HG03280 (cell line): ENCODE data around the gene LIN37.

Experiments used
- ATAC-seq: cut with Tn5 transposase; IDR thresholded peaks from one replicate; pipeline ENCODE4 v1.9.1; 2021; ENCODE audit warnings: mild to moderate bottlenecking, moderate library complexity; ENCODE audit not compliant: unreplicated experiment

Gene LIN37, protein sequence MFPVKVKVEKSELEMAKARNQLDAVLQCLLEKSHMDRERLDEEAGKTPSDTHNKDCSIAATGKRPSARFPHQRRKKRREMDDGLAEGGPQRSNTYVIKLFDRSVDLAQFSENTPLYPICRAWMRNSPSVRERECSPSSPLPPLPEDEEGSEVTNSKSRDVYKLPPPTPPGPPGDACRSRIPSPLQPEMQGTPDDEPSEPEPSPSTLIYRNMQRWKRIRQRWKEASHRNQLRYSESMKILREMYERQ

DNA sequence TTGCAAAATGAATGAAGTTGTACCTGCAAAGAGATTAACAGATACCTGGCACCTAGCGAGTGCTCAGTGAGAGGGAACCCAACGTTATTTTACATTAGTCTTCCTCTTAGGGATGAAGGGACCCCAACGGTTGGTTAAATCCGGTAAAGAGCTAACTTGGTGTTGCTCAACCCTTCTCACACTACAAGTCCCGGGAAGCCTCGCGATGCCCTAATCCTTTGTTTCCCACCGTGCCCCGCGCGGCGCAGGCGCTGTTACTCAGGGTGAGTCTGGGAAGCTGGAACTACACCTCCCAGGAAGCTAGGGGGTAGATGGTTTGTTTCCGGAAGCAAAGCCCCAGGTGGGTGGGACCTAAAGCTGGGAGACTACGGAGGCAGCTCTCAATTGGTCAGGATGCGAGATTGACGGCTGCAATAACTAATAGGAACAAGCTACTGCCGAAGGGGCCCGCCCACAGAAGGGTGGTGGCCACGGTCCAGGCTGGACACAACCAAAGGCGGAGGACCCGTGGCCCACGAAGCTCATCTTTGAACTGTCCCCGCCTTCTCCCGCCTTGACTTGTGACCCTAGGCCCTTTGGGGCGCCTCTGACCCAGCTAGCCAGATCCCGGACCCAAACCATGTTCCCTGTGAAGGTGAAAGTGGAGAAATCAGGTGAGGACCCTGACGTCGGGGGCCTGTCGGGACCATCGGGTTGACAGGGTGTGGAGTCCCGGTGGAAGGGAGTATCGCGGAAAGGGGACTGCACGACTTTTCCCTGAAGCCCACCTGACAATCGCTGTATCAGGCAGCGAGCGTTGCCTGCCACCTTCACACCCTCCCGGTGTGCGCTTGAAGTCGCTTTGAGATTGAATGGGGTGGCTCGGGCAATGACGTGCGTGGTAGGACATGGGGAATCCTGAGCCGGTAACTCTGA is at the start of gene LIN37:
Gene LIN37, plus strand, starts transcription at position 471 of the 915 bp plus-strand sequence. Its CDS starts 149 bp downstream, at position 620.
- peak; percentile 67 for ATAC-seq

DNA sequence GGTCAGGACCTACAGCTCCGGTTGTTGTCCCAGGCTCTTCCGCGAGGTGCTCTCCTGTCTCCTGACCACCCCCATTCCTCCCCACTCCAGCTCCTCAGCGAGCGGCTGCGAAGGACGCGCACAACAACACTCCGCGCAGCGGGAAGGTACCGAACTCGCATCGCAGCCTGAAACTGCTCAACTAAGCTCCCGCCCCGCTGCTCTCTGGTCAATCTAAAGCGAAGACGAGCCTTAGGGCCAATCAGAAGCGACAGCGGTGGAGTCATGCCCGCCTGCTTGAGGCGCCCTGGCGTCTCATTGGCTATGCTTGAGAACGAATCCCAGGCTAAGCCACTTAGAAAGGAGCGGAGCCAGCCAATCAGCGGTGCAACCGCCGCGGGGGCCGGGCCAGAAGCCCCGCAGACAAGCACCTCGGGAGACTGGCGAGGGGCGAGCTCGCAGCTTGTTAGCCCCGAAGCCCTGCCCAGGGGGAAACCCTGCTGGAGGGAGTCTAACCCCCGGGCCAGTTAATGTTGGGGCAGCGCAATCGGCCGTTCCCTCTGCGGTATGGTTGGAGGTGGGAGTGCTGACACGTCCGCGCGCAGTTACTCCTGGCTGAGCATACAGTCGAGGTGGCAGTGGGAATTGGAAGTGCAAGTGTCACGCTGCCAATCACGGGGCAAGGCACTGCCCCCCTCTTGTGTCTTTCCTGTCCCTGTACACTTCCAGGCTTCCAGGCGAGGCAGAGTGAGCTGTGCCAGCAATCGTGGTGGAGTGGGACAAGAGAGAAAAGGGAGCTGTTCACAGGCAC is 46.0 kb upstream of the LIN37 start:
- ATAC-seq: peak; percentile 95

DNA sequence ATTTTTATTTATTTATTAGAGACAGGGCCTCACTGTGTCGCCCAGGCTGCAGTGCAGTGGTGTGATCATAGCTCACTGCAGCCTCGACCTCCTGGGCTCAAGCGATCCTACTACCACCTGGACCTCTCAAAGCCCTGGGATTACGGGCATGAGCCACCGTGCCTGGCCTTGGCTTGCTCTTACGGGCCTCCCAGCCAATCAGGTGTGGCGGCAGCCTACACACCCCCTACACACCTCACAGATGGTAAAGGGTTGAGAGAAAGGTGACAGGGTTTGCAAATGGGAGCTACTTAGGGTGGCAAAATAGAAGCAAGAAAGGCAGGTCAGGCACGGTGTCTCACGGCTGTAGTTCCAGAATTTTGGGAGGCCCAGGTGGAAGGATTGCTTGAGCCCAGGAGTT is 45.0 kb upstream of the LIN37 start:
- ATAC-seq: no peak

DNA sequence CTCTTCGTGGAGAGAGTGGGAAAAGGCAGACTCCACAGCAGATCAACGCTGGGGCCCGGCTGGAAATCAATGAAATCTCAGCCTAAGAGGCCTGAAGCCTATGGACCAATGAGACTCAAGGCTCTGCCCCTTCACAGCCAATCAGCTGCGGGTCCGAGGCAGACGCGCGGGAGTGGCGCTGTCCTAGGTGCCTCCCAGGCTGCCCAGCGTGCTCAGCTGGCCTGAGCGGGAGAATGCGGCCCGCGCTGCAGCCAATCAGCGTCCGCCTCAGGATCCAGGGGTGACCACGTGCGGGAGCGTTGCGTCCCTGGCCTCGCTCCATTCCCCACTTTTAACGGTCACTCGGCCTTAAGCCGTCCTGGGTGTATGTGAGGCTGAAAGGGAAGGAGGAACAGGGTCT is 44.2 kb upstream of the LIN37 start, which contains the start of gene ZBTB32:
Gene ZBTB32, plus strand, starts transcription at position 341 of the 400 bp plus-strand sequence. CDS start 10,069 bp downstream, outside the sequence.
- no peak for ATAC-seq

DNA sequence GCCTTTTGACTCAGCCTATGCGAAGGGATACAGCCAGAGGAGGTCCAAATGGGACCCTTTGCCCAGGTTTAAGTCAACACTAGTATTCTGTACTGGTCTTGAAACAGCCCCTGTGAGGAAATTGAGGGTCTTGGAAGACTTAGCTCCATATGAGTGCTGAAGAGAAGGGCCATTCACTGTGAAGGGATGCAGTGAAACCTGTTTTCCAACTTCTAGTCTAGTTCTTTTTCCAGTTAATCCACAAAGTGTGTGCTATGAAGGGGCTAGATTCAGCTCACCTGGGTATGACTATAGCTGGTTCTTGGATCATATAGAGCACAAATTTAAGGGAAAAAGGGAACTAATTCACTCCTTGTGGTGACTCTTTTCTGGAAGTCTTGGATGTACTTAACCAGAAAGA is 40.0 kb upstream of the LIN37 start:
- no peak for ATAC-seq

DNA sequence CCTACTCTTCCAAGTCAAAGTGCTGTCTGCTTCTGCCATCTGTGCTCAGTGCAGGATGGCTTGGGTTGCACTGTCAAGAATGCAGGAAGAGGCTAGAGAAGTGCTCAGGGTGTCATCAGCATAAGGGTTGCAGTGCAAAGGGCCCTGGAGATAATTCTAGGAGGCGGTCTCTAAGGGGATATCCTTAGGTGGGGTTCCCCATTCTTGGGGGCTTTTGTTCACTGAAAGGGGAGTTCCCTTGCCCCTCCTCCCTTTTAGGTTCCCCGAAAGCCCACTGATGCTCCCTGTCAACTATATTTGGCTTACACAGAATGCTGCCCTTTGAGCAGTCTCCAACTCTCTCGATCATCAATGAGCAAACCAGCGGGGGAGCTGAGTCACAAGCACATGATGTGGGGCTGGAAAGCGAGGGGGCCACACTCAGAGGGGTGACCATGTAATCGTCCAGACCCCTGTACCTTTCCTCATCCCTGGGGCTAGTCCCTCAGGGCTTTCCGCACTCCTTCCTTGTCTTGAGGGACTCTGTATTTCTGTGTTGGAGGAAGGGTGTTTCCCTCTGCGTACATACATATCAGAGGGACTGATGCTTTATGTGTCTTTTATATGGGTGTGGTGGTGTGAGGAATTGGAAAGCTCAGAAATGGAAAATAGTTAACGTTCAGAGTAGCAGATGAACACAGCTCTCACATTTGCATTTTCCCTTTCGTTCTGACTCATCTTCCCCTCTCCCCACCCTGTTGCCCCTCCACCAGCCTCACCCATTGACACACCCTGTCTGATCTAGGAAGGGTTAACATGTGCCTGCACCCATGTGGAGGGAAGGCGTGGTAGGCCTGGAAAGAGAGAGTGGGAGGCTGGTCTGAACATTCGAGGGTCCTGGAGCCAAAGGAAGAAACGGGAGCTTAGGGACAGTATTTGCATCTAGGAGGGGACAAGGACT is 37.3 kb upstream of the LIN37 start:
- ATAC-seq: no peak

DNA sequence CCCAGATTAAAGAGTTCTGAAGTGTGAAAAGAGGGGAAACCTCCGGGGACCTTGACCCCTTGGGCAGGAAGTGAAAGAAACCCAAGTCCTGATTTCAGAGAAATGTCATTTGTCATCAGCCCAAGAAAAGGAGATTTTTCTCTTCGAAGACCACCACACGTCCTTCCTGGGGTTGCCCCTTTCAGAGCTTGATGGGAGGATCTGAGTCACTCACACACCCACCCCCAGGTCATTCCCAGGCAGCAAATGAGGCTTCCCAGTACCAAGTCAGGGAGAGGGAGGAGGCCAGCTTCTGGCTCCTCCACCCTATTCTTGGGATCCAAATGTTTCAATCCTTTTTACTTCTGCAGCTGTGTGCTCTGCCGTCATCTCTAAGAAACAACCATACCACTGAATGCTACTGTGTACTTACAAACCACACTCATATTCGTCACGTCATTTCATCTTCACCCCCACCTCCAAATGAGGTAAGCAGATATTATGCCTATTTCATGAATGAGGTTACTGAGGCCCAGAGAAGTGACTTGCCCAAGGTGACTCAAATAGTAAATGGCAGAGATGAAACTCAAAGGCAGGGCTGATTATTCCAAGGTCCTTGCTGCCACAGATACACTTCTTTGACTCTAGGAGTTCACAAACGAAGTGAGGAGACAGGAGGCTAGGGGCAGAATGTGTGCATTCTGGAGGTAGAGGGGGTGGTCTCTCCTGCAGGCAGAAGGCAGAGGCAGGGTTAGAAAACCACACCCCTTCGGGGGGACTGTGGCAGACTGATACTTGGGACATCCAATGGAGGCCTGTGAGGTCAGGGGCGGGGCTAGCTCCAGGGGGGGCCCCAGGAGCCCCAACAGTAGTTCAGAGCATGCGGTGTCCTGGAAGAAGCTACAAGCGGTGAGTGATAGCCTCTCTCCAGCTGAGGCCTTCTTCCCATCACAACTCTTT is 35.5 kb upstream of the LIN37 start:
- no peak for ATAC-seq

DNA sequence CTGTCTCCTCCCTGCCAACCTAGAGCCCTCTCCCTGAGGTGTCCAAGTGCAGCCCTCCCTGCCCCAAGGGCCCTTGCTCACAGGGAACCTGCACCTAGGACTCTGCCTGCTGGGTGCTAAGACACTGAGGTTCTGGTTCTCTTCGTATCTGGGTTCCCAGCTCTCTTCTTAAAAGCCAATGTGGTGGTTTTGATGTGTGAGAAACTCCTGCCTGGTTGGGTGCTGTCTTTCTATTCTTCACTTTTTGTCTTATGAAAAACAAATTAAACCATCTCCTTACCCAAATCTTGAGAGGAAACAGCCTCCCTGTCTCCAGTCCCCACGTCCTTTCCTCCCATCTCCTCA is 34.9 kb upstream of the LIN37 start:
- no peak for ATAC-seq

DNA sequence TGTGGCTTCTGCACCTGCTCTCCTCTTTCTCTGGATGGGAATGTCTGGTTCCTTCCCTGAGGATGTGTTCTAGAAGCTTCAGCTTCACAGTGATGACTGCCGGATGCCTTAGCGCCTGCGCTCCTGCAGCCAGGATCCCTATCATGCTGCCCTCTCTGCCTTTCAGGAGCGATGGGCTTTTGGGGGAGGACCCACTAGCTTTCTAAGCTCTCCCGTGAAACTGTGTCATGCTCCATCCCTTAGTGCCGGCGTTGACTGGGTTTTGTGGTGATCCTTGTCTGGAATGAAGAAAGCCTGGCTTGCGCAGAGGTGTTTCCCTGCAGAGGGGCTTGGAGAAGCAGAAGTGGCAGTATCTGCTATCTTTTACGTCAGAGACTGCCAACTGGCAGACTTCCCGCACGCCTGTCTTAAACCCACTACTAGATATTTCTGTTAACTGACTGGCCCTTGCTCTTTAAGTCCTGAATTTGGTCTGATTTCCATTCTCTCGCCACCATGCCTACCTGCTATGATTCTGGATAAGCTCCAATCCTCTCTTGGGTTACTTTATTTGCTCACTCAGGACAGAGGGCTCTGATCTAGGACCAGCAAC is 34.4 kb upstream of the LIN37 start:
- no peak for ATAC-seq

DNA sequence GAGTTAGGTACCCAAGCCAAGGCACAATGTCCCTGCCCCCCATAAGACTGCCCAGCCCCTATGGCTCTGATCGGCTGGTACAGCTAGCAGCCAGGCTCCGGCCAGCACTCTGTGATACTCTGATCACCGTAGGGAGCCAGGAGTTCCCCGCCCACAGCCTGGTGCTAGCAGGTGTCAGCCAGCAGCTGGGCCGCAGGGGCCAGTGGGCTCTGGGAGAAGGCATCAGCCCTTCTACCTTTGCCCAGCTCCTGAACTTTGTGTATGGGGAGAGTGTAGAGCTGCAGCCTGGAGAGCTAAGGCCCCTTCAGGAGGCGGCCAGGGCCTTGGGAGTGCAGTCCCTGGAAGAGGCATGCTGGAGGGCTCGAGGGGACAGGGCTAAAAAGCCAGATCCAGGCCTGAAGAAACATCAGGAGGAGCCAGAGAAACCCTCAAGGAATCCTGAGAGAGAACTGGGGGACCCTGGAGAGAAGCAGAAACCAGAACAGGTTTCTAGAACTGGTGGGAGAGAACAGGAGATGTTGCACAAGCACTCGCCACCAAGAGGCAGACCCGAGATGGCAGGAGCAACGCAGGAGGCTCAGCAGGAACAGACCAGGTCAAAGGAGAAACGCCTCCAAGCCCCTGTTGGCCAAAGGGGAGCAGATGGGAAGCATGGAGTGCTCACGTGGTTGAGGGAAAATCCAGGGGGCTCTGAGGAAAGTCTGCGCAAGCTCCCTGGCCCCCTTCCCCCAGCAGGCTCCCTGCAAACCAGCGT is 33.6 kb upstream of the LIN37 start:
- no peak for ATAC-seq

DNA sequence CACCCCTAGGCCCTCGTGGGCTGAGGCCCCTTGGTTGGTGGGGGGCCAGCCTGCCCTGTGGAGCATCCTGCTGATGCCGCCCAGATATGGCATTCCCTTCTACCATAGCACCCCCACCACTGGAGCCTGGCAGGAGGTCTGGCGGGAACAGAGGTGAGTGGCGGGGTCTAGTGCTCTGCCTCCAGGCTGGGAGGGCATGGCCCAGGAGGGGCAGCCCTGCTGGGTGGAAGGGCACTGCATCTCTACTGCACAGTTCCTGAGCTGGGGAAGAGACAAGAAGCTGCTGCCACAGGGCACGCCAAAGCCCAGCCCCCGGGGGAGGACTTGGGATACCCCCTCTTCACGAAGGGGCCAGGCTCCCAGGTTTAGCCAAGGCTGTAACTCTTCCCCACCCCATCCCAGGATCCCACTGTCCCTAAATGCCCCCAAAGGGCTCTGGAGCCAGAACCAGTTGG is 33.0 kb upstream of the LIN37 start:
- ATAC-seq: no peak

DNA sequence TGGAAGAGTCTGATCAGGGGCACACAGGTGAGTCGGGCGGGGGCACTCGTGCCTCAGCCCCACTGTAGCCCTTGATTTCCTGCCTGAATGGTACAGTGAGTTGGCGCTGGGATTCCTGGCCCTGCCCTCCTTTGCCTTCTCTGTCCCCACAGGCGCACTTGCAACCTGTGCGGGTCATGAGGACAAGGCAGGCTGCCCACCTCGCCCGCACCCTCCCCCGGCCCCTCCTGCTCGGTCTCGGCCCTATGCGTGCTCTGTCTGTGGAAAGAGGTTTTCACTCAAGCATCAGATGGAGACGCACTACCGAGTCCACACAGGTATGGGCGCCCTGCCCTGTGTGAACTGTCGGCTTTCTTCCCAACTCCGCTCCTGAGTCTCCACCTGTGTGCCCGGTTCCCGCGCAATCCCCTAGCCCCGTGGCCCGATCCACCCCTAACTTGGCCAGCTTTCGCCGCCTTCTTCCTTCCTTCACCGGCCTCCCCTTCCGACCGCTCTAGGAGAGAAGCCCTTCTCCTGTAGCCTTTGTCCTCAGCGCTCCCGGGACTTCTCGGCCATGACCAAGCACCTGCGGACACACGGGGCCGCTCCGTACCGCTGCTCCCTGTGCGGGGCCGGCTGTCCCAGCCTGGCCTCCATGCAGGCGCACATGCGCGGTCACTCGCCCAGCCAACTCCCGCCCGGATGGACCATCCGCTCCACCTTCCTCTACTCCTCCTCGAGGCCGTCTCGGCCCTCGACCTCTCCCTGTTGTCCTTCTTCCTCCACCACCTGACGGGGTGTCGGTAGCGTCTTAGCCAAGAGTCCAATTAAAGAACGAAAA is 32.2 kb upstream of the LIN37 start:
- ATAC-seq: no peak

DNA sequence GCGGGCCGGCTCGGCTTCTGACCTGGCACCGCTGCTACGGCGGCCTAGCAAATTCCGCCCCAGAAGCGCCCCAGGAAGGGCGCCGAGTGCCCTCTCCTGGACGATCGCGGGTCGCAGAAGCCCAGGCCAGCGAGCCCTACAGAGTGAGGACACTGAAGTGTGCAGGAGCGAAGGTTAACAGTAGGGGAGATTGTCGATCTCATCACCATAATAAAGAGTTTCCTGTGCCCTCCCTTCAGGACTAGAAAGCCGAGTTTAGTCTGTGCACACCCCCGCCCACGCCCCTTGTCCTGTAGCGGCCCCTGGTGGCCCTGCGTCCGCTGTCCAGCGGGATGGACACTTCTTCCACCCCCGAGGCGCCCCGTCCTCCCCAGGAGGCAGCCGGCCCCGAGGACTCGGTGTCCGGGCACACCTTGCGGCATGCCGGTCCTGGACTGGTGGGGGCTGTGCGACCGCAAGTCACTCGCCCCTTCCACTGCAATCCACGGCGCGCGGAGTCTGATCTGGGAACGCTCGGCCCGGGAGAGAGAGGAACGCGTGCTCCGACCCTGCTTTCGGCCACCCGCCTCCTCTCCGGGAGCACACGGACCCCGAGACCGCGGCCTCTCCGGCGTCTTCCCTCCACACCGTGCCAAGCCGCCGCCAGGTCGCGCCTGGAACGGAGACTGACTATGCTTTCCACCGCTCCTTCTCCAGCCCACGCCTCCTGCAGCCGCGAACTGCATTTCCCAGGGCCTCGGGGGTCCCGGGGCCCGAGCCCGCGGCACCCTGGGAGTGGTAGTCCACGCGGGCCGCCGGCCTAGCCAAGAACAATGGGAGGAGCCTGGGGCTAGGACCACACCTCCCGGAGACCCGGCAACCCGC is 31.3 kb upstream of the LIN37 start:
- ATAC-seq: peak; percentile 57

DNA sequence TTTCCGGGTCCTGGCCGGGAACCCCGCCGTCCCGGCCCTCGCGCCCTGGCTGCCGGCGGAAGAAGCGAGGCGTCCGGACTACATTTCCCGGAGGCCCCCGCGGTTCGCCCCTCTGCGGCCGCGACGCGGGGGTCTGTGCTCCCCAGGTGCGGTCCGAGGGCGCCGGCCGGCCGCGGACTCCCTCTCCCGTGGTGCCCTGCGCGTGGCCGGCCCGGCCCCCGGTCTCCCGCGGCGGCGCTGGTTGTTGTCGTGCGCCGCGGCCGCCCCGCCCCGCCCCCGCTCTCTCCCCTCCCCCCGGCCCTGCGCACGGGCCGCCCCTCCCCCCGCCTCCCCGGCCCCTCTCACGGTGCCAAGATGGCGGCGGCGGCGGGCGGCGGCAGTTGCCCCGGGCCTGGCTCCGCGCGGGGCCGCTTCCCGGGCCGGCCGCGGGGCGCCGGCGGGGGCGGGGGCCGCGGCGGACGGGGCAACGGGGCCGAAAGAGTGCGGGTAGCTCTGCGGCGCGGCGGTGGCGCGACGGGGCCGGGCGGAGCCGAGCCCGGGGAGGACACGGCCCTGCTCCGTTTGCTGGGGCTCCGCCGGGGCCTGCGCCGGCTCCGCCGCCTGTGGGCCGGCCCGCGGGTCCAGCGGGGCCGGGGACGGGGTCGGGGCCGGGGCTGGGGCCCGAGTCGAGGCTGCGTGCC is 30.6 kb upstream of the LIN37 start, which contains the start of gene KMT2B:
Gene KMT2B, plus strand, starts transcription at position 339 of the 680 bp plus-strand sequence. Its CDS starts 16 bp downstream, at position 355.
- peak; percentile 48 for ATAC-seq

DNA sequence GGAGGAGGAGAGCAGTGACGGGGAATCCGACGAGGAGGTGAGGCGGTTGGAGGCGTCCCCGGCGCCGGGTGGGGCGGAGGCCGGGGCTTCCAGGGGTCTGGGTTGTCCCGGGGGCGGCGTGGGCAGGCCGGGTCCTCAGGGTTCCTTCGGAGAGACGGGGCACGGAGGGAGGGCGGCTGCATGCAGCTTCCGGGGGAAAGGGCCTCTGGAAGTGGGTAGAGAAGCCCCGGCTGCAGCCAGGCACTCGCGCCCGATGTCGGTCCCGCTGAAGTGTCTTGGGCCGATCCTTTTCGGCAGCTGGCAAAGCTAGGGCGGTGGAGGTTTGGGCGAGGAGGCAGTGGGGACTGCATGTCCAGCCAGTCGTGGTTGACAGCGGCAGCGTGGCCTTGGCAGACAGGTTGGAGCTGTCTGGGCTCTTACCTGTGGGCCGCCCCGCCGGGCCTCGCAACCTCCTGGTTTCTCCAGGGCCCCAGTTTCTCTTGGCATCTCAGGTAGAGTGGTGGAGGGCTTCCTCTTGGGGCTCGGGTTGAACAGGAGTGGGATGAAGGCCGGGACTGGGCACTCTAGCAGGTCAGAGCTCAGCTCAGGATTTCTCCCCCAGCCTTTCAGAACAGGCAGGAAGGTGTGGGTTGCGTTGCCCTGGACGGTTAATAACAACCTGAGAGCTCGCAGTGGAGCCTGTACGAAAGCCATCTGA is 29.9 kb upstream of the LIN37 start:
- no peak for ATAC-seq
